K562 (cell line): ENCODE results near the gene ZNF552. TPM values are rescaled to one million over a fixed set of nuclear protein-coding genes. Genes with fewer than 3 reads are reported as not detected.

ENCODE experiments used
- ASH1L ChIP-seq: fragments of 450-650 bp; IDR thresholded peaks from 2 replicates; pipeline ENCODE4 v1.6.1; 2018; ENCODE audit warnings: borderline replicate concordance, mild to moderate bottlenecking, low read depth; ENCODE audit not compliant: partially characterized antibody
- CREM ChIP-seq: IDR thresholded peaks from 2 replicates; pipeline ENCODE4 v1.6.1; 2014; ENCODE audit warnings: antibody characterized with exemption, low read depth
- CXXC5 ChIP-seq: fragments of 250-450 bp; sonication (Bioruptor Pico); IDR thresholded peaks from 2 replicates; pipeline ENCODE4 v1.8.0; 2022; ENCODE audit warnings: inconsistent platforms, mild to moderate bottlenecking, moderate library complexity
- DLX4 ChIP-seq: fragments of 250-450 bp; sonication (Bioruptor Pico); IDR thresholded peaks from 2 replicates; pipeline ENCODE4 v1.6.1; 2021; ENCODE audit warnings: mild to moderate bottlenecking
- EP400 ChIP-seq: fragments of 450-650 bp; IDR thresholded peaks from 2 replicates; pipeline ENCODE4 v1.6.1; 2017; ENCODE audit warnings: antibody characterized with exemption, mild to moderate bottlenecking, moderate library complexity
- EWSR1 ChIP-seq: fragments of 450-650 bp; IDR thresholded peaks from 2 replicates; pipeline ENCODE4 v1.6.1; 2018; ENCODE audit warnings: borderline replicate concordance, mild to moderate bottlenecking, low read depth, moderate library complexity; ENCODE audit not compliant: partially characterized antibody
- FOS ChIP-seq: IDR thresholded peaks from 3 replicates; pipeline ENCODE4 v1.6.1; 2011; ENCODE audit not compliant: insufficient read length; ENCODE audit errors: extremely low read depth
- FOXK2 ChIP-seq, 2 experiments: fragments of 450-650 bp; IDR thresholded peaks in 1 of 2; conservative IDR thresholded peaks in 1 of 2; 2 replicates each; pipeline ENCODE4 v1.6.1; 2016; ENCODE audit warnings: low read depth in 2 of 2, mild to moderate bottlenecking in 1 of 2
- GMEB1 ChIP-seq: fragments of 250-450 bp; sonication (Bioruptor Pico); IDR thresholded peaks from 2 replicates; pipeline ENCODE4 v1.4.0; 2020; ENCODE audit warnings: mild to moderate bottlenecking
- JUNB ChIP-seq: fragments of 450-650 bp; formaldehyde crosslinking; conservative IDR thresholded peaks from 2 replicates; pipeline ENCODE4 v1.4.0; 2020; ENCODE audit warnings: mild to moderate bottlenecking
- MAX ChIP-seq: sonication (generic); formaldehyde crosslinking; IDR thresholded peaks from 2 replicates; pipeline ENCODE4 v1.9.0; 2022; ENCODE audit warnings: mild to moderate bottlenecking, missing genetic modification reagents
- MEIS2 ChIP-seq: fragments of 450-650 bp; IDR thresholded peaks from 2 replicates; pipeline ENCODE4 v1.6.1; 2014; ENCODE audit warnings: mild to moderate bottlenecking; ENCODE audit not compliant: partially characterized antibody
- MYC ChIP-seq, 2 experiments: fragments of 250-450 bp in 1 of 2; sonication (Bioruptor Pico) in 1 of 2; IDR thresholded peaks; 2 replicates each; pipeline versions ENCODE4 v1.5.1 to v1.6.1; 2012 to 2021; ENCODE audit warnings: low read depth in 2 of 2, borderline replicate concordance in 1 of 2, improper control_type of control experiment in 1 of 2, low read length in 1 of 2, mild to moderate bottlenecking in 1 of 2, moderate library complexity in 1 of 2
- NCOA1 ChIP-seq: fragments of 450-650 bp; IDR thresholded peaks from 2 replicates; pipeline ENCODE4 v1.6.1; 2016; ENCODE audit warnings: low read depth
- NR2C1 ChIP-seq, 2 experiments: fragments of 450-650 bp; IDR thresholded peaks; 2 replicates each; pipeline ENCODE4 v1.6.1; 2017; ENCODE audit warnings: mild to moderate bottlenecking in 2 of 2, antibody characterized with exemption in 1 of 2, inconsistent platforms in 1 of 2, missing compliant biosample characterization in 1 of 2, missing genetic modification characterization in 1 of 2
- PML ChIP-seq: IDR thresholded peaks from 2 replicates; pipeline ENCODE4 v1.6.1; 2012; ENCODE audit warnings: low read length, inconsistent platforms
- TAF1 ChIP-seq: IDR thresholded peaks from 2 replicates; pipeline ENCODE4 v1.6.1; 2011; ENCODE audit warnings: mild to moderate bottlenecking, low read length, moderate library complexity; ENCODE audit not compliant: insufficient read depth, control insufficient read depth, severe bottlenecking; ENCODE audit errors: extremely low read depth
- TAF9B ChIP-seq: fragments of 450-650 bp; IDR thresholded peaks from 2 replicates; pipeline ENCODE4 v1.6.1; 2018; ENCODE audit warnings: mild to moderate bottlenecking; ENCODE audit not compliant: partially characterized antibody
- XRCC3 ChIP-seq: fragments of 450-650 bp; IDR thresholded peaks from 2 replicates; pipeline ENCODE4 v1.6.1; 2017; ENCODE audit warnings: mild to moderate bottlenecking, moderate library complexity
- ZBTB12 ChIP-seq: fragments of 250-450 bp; sonication (Bioruptor Pico); IDR thresholded peaks from 2 replicates; pipeline ENCODE4 v1.4.0; 2020
- ZBTB49 ChIP-seq: sonication (generic); formaldehyde crosslinking; IDR thresholded peaks from 2 replicates; pipeline ENCODE4 v1.8.0; 2022; ENCODE audit warnings: missing genetic modification reagents, mild to moderate bottlenecking, borderline replicate concordance
- polyA plus RNA-seq, 8 experiments: library from polyadenylated mRNA; depleted of rRNA in 4 of 8; stranded (reverse) in 5 of 8; unstranded in 3 of 8; fragments of >200 nt; fragmentation: Nextera tagmentation in 2 of 8; fragmentation: Illumina TruSeq in 1 of 8; extraction: Ambion mirVana in 2 of 8; extraction: Trizol in 1 of 8; gene quantifications; 2 replicates each; pipeline versions ENCODE4 v1.2.1 to v1.2.3, GENCODE V29; 2011 to 2014; ENCODE audit warnings: inconsistent platforms in 1 of 8, missing spikeins in 1 of 8
- total RNA-seq, 7 experiments: library from RNA; depleted of rRNA in 6 of 7; stranded (reverse); fragments of >200 nt in 6 of 7; fragmentation: Illumina TruSeq in 2 of 7; extraction: Trizol in 2 of 7; gene quantifications; 2 replicates each; pipeline versions ENCODE4 v1.2.1 to v1.2.3, GENCODE V29; 2011 to 2021; ENCODE audit warnings: low replicate concordance in 1 of 7

The ZNF552 gene
- total and polyA plus RNA-seq, 9 of the 15 experiments (the other 6 are each of a cell fraction or from before 2014, with no cell fraction given), result 4.4 to 12.4 (median 8.5) TPM

- TF ChIP-seq GMEB1 (CRISPR knock-in tag) (peak; percentile 68), XRCC3 (no peak), CXXC5 (CRISPR knock-in tag) (peak; percentile 99), CREM (peak; percentile 90), EP400 (peak; percentile 79), MYC (IDR thresholded peaks at IDR 0.05; ENCODE audit: low read depth, low read length) (peak; percentile 57), MYC (CRISPR knock-in tag; IDR thresholded peaks at IDR 0.05; ENCODE audit: borderline replicate concordance, low read depth) (no peak), ASH1L (peak; percentile 78), JUNB (CRISPR knock-in tag) (no peak), EWSR1 (no peak), TAF1 (peak; percentile 83), MEIS2 (peak; percentile 36), TAF9B (peak; percentile 29), FOXK2 (conservative IDR thresholded peaks at IDR 0.05 in 1 of 2, IDR thresholded peaks at IDR 0.05 in 1 of 2; ENCODE audit: low read depth in 2 of 2) (peak; percentile 27 to 94; a peak in 2 of 4 replicates), FOS (peak; percentile 71), NCOA1 (peak; percentile 44; the same call in 1 of the 2 replicates), ZBTB12 (CRISPR knock-in tag) (peak; percentile 80), PML (0 out of 2 replicates have a peak, but pooled peaks have one; percentile 47), DLX4 (CRISPR knock-in tag) (no peak), ZBTB49 (no peak), MAX (CRISPR knock-in tag) (peak; percentile 79), NR2C1 (IDR thresholded peaks at IDR 0.05) (peak; percentile 66; the same call in 1 of the 2 replicates), NR2C1 (tag; IDR thresholded peaks at IDR 0.05) (peak; percentile 78)
These were observed at the start of gene ZNF552 (continued) for GRCh38 chr19:57814505-57815246.
